SU-DHL-6 (cell line): ENCODE data around the gene PDE4D.
A peak's percentile ranks its signal among the peaks of the same experiment; 100 is the strongest.
"Not testable (repeated sequence)": the region's sequence is repeated elsewhere in the genome, so short reads cannot be mapped to it uniquely, and the experiment has no call there.

Experiments
- H2AFZ ChIP-seq: fragments of 200-600 bp; sonication (generic); 2 replicates; pipeline ENCODE4 v1.6.1; 2014; ENCODE audit warnings: low read depth, mild to moderate bottlenecking, moderate library complexity, mixed read lengths, antibody characterized with exemption, low read length; ENCODE audit not compliant: severe bottlenecking
- H3F3A ChIP-seq: fragments of 200-600 bp; shearing (Covaris generic); 2 replicates; pipeline ENCODE4 v1.6.0; 2016; ENCODE audit warnings: antibody characterized with exemption, mild to moderate bottlenecking; ENCODE audit not compliant: insufficient read depth
- H3K27ac ChIP-seq: fragments of 200-600 bp; sonication (generic); 2 replicates; pipeline ENCODE4 v1.5.1; 2016; ENCODE audit warnings: low read depth, mild to moderate bottlenecking, low read length, moderate library complexity, mixed read lengths
- H3K27me3 ChIP-seq: fragments of 200-600 bp; sonication (generic), shearing (Covaris generic); 2 replicates; pipeline ENCODE4 v1.6.0; 2014; ENCODE audit warnings: mild to moderate bottlenecking, low read length
- H3K36me3 ChIP-seq: fragments of 200-600 bp; sonication (generic); 2 replicates; pipeline ENCODE4 v1.6.1; 2014; ENCODE audit warnings: mild to moderate bottlenecking, low read length, mixed read lengths
- H3K4me2 ChIP-seq: fragments of 300-600, 200-600 bp; shearing (Covaris generic), sonication (generic); 2 replicates; pipeline ENCODE4 v1.6.0; 2014; ENCODE audit warnings: low read length, low read depth, mild to moderate bottlenecking; ENCODE audit not compliant: poor library complexity, severe bottlenecking
- H3K4me3 ChIP-seq: fragments of 200-600 bp; sonication (generic); 2 replicates; pipeline ENCODE4 v1.5.1; 2014; ENCODE audit warnings: antibody characterized with exemption, low read length, mild to moderate bottlenecking, mixed read lengths; ENCODE audit not compliant: insufficient read depth, poor library complexity, severe bottlenecking
- H3K79me2 ChIP-seq: fragments of 200-600 bp; sonication (generic); 2 replicates; pipeline ENCODE4 v1.6.1; 2014; ENCODE audit warnings: mild to moderate bottlenecking, low read length, moderate library complexity; ENCODE audit not compliant: insufficient read depth
- H3K9ac ChIP-seq: fragments of 200-600 bp; sonication (generic); 2 replicates; pipeline ENCODE4 v1.7.0; 2014; ENCODE audit warnings: mild to moderate bottlenecking, low read length
- H3K9me2 ChIP-seq: fragments of 200-600 bp; sonication (generic); replicated peaks from 2 replicates; pipeline ENCODE4 v1.6.1; 2014; ENCODE audit warnings: low read length; ENCODE audit not compliant: insufficient read depth
- H3K9me3 ChIP-seq: fragments of 200-600 bp; sonication (generic); 2 replicates; pipeline ENCODE4 v1.6.1; 2014; ENCODE audit warnings: low read length, mixed read lengths; ENCODE audit not compliant: insufficient read depth
- H4K20me1 ChIP-seq: fragments of 200-600 bp; sonication (generic); 2 replicates; pipeline ENCODE4 v1.6.1; 2014; ENCODE audit warnings: low read depth, mild to moderate bottlenecking, antibody characterized with exemption, low read length, moderate library complexity, mixed read lengths
- CTCF ChIP-seq: fragments of 200-600 bp; sonication (generic); IDR thresholded peaks from one replicate; pipeline ENCODE4 v1.5.1; 2017; ENCODE audit warnings: antibody characterized with exemption, mild to moderate bottlenecking, low read length, moderate library complexity; ENCODE audit not compliant: insufficient read depth, poor library complexity, severe bottlenecking
- EZH2phosphoT487 ChIP-seq: fragments of 200-600 bp; sonication (generic), shearing (Covaris generic); conservative IDR thresholded peaks from 2 replicates; pipeline ENCODE4 v1.6.1; 2018; ENCODE audit warnings: mild to moderate bottlenecking, antibody characterized with exemption, low read length, moderate library complexity, mixed read lengths

The PDE4D gene

GRCh38 chr5:59385700-59386099, 507.8 kb downstream of the PDE4D start:
- TF ChIP-seq EZH2phosphoT487 (no peak), CTCF (no peak)
- H3K27ac ChIP-seq = no peak overlapping the region

DNA sequence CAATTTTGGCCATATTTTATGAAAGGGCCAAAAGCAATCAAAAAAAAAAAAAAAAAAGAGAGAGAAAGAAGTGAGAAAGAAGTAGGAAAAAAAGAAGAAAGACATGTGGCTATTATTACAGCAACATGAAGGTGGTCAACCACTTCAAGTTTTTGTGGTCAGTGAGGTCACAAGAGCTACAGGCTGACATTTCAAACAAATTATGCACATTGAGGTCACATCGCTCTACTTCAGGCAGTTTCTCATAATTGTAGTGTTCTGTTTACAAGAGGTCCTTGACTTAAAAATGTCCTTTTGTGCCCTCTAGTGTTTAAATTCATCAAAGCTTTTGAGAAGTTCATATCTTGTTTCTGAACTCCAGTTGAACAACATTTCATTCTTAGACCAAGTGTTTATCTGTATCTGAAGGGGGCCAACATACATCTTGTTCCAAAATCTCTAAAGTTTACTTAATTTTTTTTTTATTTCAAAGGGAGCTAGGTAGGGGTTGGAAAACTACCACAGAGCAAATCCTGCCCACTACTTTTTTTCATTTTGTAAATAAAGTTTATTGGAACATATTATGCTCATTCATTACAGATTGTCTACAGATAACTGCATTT, 513.1 kb downstream of the PDE4D start:
- H3K36me3 ChIP-seq = no peaks in the 10 kb centered on the region
- H3K9ac ChIP-seq = no peak overlapping the region
- peak overlapping the region; percentile 13 for H3K4me2 ChIP-seq
- no peak overlapping the region for H2AFZ ChIP-seq
- H3K27me3 ChIP-seq = no peaks in the 10 kb centered on the region
- no peaks in the 10 kb centered on the region for H4K20me1 ChIP-seq
- H3K9me2 ChIP-seq = no peaks in the 10 kb centered on the region
- no peaks in the 10 kb centered on the region for H3K9me3 ChIP-seq
- H3K4me3 ChIP-seq = no peak overlapping the region
- no peak overlapping the region for H3K27ac ChIP-seq
- TF ChIP-seq CTCF (peak; percentile 39), EZH2phosphoT487 (no peak)
- H3K79me2 ChIP-seq = no peaks in the 10 kb centered on the region
- no peaks in the 10 kb centered on the region for H3F3A ChIP-seq

More at GRCh38 chr5:59385700-59386099, 507.8 kb downstream of the PDE4D start:
- Histone ChIP-seq H3K36me3 (no peaks in the 10 kb centered on the region), H4K20me1 (no peaks in the 10 kb centered on the region), H3F3A (no peaks in the 10 kb centered on the region), H3K27me3 (no peaks in the 10 kb centered on the region), H2AFZ (no peak overlapping the region), H3K4me2 (no peak overlapping the region), H3K9ac (no peak overlapping the region), H3K4me3 (no peak overlapping the region), H3K79me2 (no peaks in the 10 kb centered on the region), H3K9me3 (no peaks in the 10 kb centered on the region), H3K9me2 (no peaks in the 10 kb centered on the region)

- not testable (repeated sequence) for H3K27ac ChIP-seq, H3K4me2 ChIP-seq, H3K9ac ChIP-seq, H3K9me2 ChIP-seq, H3K27me3 ChIP-seq, H3K9me3 ChIP-seq, H2AFZ ChIP-seq, H4K20me1 ChIP-seq, H3K4me3 ChIP-seq, H3K36me3 ChIP-seq, H3K79me2 ChIP-seq, H3F3A ChIP-seq
Measured at GRCh38 chr5:59374036-59374435, 519.5 kb downstream of the PDE4D start.

- no peaks in the 10 kb centered on the region for H3F3A ChIP-seq
- H3K27ac ChIP-seq = no peak overlapping the region
- no peak for TF ChIP-seq CTCF
- TF ChIP-seq EZH2phosphoT487 = no peak
- no peak overlapping the region for H3K4me3 ChIP-seq
- H3K27me3 ChIP-seq = no peaks in the 10 kb centered on the region
- no peak overlapping the region for H3K4me2 ChIP-seq
- H3K36me3 ChIP-seq = no peaks in the 10 kb centered on the region
- no peaks in the 10 kb centered on the region for H3K9me2 ChIP-seq
- no peaks in the 10 kb centered on the region for H3K9me3 ChIP-seq
- no peak overlapping the region for H2AFZ ChIP-seq
- H3K79me2 ChIP-seq = no peaks in the 10 kb centered on the region
- no peaks in the 10 kb centered on the region for H4K20me1 ChIP-seq
- no peak overlapping the region for H3K9ac ChIP-seq
Measured at GRCh38 chr5:59371525-59372127, 521.9 kb downstream of the PDE4D start.
